Mucosa of gallbladder (tissue), 1 donor: ENCODE results near the gene WDR5. TPM values are rescaled to one million over a fixed set of nuclear protein-coding genes. Genes with fewer than 3 reads are reported as not detected.
"Not testable (repeated sequence)": the region's sequence is repeated elsewhere in the genome, so short reads cannot be mapped to it uniquely, and the experiment has no call there.

Source experiments
- DNase-seq: peaks from one replicate; pipeline ENCODE4 v3.0.0-alpha.2; 2020; ENCODE audit warnings: low spot score
- total RNA-seq: library from RNA; stranded (reverse); gene quantifications from one replicate; pipeline ENCODE4 v1.2.1, GENCODE V29; 2021
- donor health status: DM: no; HTN: no; CAD: no.

WDR5 gene
- total RNA-seq: 27.5 TPM

GRCh38 chr9:134135343-134136117 lies at the start of gene WDR5:
WDR5 (plus strand) TSS chr9:134136082; CDS start chr9:134139878, 3,796 bp downstream.
- DNase-seq: peak; percentile 94

GRCh38 chr9:134088063-134088725 lies 47.7 kb upstream of the WDR5 start:
- no peak for DNase-seq

- DNase-seq: no peak
Observed at GRCh38 chr9:134089972-134090371, 45.9 kb upstream of the WDR5 start.

GRCh38 chr9:134099123-134099761 lies 36.6 kb upstream of the WDR5 start:
- DNase-seq: peak; percentile 37

- DNase-seq: no peak
Observed at GRCh38 chr9:134100040-134100439, 35.8 kb upstream of the WDR5 start.

GRCh38 chr9:134101133-134101532 lies 34.7 kb upstream of the WDR5 start:
- DNase-seq: not testable (repeated sequence)

GRCh38 chr9:134101623-134102149 lies 34.2 kb upstream of the WDR5 start:
- DNase-seq: no peak

- no peak for DNase-seq
Observed at GRCh38 chr9:134103391-134103998, 32.4 kb upstream of the WDR5 start.

- no peak for DNase-seq
Observed at GRCh38 chr9:134111064-134111463, 24.8 kb upstream of the WDR5 start.

GRCh38 chr9:134112561-134112960 lies 23.3 kb upstream of the WDR5 start:
- no peak for DNase-seq

GRCh38 chr9:134118972-134119371 lies 16.9 kb upstream of the WDR5 start:
- not testable (repeated sequence) for DNase-seq

GRCh38 chr9:134123764-134124128 lies 12.1 kb upstream of the WDR5 start:
- no peak for DNase-seq

GRCh38 chr9:134125413-134126095 lies 10.3 kb upstream of the WDR5 start:
- DNase-seq: no peak

- no peak for DNase-seq
Observed at GRCh38 chr9:134126373-134126772, 9.5 kb upstream of the WDR5 start.

GRCh38 chr9:134127065-134127580 lies 8.8 kb upstream of the WDR5 start:
- no peak for DNase-seq

- no peak for DNase-seq
Observed at GRCh38 chr9:134127616-134128015, 8.3 kb upstream of the WDR5 start.

GRCh38 chr9:134128727-134129679 lies 6.9 kb upstream of the WDR5 start:
- no peak for DNase-seq

- DNase-seq: peak; percentile 67
Observed at GRCh38 chr9:134130503-134131375, 5.1 kb upstream of the WDR5 start.
